ENCODE results near the gene TSPAN16.

TSPAN16 gene

DNA sequence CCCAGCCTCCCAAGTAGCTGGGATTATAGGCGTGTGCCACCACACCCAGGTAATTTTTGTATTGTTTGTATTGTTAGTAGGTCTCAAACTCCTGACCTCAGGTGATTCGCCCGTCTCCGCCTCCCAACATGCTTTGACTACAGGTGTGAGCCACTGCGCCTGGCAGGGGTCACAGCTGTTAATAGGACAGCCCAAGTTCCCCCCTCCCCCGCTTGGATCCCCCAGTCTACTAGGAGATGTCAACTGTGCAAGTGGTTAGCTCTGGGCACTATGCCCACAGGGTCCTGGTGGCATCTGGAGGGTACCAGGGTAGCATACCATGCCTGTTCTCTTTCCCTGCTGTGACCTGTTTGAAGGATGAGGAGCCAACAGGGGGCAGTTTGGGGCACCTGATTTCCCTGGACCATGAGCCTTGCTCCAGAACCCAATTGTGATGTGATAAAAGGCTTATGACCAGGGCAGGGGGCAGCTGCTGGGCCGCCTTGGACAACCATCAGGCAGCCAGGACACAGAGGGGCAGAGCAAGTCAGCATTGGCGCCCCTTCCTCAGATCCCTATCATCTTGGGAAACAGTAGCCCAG lies at the start of gene TSPAN16:
Gene TSPAN16, plus strand, starts transcription at position 496 of the 581 bp plus-strand sequence. CDS start 138 bp downstream, outside the sequence.
- DNase-seq (ENCODE audit: low spot score) = no peak

DNA sequence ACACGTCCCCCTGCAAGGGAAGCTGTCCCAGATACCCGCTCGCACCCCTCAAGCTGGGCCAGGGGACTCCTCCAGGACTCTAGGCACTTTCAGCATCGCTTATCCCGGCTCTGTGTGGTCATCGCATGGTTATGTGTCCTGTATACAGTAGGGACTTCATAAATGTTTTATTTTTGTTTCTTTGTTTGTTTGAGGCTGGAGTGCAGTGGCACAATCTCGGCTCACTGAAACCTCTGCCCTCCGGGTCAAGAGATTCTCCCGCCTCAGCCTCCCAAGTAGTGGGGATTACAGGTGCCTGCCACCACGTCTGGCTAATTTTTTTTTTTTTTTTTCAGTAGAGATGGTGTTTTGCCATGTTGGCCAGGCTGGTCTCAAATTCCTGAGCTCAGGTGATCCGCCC lies 49.0 kb upstream of the TSPAN16 start:
- DNase-seq (ENCODE audit: low spot score) = no peak

GRCh38 chr19:11247391-11247790 lies 48.6 kb upstream of the TSPAN16 start:
- DNase-seq (ENCODE audit: low spot score) = no peak

DNA sequence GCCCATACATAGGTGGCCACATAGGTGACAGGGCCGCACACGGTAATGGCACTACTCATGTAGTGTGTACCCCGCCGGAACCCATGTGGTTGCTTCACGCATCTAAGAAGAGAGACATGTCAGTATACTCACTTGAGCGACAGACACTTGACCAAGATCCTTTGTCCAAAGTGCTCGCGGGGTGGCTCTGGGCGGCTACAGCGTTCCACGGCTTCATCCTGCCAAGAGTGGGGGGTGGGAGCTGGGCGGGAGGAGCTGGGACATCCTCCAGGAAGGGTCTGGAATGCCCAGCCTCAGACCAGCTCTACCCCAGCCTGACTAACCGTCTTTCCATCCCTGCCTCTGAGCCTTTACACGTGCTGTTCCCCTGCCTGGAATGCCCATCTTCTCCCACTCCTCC lies 48.0 kb upstream of the TSPAN16 start:
- DNase-seq (ENCODE audit: low spot score) = no peak

GRCh38 chr19:11248852-11249251 lies 47.1 kb upstream of the TSPAN16 start:
- no peak for DNase-seq (ENCODE audit: low spot score)

DNA sequence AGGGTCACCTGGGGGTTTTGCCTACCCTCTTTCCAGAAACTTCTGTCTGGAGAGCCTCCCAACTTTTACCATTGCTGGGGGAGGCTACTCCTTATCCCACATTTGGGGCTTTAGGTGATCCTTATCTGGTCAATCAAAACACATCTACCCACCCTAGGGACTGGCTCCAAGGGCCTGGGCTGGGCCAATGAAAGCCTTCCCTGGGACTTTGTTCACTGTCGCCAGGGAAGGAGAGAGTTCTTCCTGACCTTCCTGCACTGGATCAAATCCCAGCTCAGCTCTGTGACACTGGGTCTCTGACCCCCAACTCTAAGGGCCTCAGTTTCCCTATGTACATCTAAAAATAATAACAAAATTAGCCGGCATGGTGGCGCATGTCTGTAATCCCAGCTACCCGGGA lies 44.7 kb upstream of the TSPAN16 start:
- DNase-seq (ENCODE audit: low spot score) = no peak

DNA sequence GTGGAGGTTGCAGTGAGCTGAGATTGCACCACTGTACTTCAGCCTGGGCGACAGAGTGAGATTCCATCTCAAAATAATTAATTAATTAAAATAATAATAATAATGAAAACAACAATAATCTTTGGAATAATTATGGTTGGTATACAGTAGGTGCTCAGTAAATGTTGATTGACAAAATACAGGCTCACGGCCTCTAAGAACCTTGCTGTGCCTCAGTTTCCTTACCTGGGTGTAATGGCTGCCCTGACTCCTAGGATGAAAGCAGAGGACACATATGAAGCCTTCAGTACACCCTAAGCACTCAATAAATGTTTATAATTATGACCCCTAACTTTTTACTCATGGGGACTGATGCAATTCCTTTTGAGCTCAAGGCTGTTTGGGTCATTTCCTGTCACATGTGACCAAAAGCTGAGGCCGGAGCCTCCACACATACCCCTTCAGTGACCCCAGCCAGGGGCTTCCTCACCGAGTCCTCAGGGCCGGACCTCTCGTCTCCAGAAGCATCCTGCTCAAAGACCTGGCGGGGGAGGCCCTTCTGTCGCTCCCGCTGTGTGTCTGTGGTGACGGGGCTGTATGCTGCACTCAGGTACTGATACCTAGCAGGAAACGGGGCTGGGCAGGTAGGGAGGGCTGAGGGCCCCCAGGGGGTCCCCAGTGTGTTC lies 44.2 kb upstream of the TSPAN16 start:
- DNase-seq (ENCODE audit: low spot score) = no peak

GRCh38 chr19:11252665-11253355 lies 43.1 kb upstream of the TSPAN16 start:
- DNase-seq (ENCODE audit: low spot score) = no peak

GRCh38 chr19:11254666-11255065 lies 41.3 kb upstream of the TSPAN16 start:
- DNase-seq (ENCODE audit: low spot score) = no peak

DNA sequence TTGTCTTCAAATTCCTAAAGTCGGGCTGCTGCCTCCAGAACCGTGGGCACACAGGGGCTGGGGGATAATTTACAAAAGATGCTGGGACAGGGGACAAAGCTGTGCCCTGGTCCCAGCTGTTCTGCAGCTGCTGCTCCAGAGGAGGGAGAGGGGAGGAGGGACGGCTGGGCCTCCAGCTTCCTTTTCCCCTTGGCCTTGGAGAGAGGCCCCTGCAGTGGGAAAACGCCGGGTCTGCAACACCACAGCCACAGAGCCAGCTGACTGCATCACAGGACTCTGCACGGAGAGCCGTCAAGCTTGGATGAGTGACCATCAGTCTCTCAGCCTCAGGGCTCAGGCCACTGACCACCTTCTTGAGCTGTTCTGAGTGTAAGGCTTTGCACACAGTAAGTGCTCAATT lies 39.8 kb upstream of the TSPAN16 start:
- no peak for DNase-seq (ENCODE audit: low spot score)

GRCh38 chr19:11257846-11258380 lies 38.0 kb upstream of the TSPAN16 start:
- no peak for DNase-seq (ENCODE audit: low spot score)

GRCh38 chr19:11260996-11261395 lies 35.0 kb upstream of the TSPAN16 start:
- no peak for DNase-seq (ENCODE audit: low spot score)

GRCh38 chr19:11261431-11261970 lies 34.5 kb upstream of the TSPAN16 start:
- no peak for DNase-seq (ENCODE audit: low spot score)

DNA sequence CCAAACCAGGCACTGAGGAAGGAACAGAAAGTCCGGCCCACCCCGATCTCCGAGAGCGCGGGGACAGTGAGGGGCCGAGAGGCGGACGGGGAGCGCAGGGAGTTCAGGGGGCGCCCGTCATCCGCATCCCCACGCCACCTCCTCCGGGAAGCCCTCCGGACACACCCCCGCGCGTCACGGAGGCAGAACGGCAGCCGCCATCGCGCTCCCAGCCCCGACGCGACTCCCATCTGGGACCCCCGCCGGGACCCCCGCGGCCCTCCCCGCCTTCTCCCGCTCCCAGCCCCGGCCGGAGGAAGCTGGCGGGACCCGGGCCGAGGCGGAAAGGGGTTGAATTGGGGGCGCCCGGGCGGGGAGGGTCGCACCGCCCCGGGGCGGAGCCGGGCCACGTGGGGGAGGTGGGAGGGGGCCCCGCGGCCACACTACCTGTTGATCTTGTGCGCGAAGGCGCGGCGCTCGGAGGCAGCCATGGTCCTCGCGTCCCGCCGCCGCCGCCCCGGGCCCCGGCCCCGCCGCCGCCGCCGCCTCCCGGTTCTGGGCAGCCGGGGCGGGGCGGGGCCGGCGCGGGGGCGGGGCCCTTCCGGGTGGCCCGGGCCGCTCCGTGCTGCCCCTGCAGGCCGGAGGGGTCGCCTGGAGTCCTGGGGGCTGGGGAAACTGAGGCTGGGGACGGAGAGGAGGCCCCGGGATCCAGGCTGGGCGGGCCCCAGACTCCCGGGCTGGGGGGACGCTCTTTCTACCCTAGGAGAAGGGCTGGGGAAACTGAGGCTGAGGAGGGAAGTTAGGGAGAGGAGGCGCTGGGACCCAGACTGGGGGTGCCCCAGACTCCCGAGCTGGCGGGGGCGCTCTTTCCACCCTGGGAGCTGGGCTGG lies 33.8 kb upstream of the TSPAN16 start, which contains the start of gene DOCK6:
Gene DOCK6, minus strand, starts transcription at position 554 of the 869 bp plus-strand sequence. Its CDS starts 84 bp downstream, at position 470.
- no peak for DNase-seq (ENCODE audit: low spot score)

DNA sequence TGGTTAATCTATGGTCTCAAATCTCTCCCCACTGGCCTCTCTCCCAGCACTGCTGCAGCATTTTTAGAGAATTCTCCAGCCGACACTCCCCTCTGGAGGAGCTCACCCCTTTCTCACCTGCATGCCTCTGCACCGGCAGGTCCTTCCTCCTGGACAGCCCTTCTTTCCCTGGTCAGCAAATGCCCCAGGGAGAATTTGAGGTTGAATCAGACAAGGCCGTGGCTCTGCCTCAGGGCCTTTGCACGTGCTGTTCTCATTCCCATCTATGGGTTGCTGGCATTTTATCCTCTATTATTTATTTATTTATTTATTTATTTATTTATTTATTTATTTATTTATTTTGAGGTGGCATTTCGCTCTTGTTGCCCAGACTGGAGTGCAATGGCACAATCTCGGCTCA lies 32.2 kb upstream of the TSPAN16 start:
- no peak for DNase-seq (ENCODE audit: low spot score)

DNA sequence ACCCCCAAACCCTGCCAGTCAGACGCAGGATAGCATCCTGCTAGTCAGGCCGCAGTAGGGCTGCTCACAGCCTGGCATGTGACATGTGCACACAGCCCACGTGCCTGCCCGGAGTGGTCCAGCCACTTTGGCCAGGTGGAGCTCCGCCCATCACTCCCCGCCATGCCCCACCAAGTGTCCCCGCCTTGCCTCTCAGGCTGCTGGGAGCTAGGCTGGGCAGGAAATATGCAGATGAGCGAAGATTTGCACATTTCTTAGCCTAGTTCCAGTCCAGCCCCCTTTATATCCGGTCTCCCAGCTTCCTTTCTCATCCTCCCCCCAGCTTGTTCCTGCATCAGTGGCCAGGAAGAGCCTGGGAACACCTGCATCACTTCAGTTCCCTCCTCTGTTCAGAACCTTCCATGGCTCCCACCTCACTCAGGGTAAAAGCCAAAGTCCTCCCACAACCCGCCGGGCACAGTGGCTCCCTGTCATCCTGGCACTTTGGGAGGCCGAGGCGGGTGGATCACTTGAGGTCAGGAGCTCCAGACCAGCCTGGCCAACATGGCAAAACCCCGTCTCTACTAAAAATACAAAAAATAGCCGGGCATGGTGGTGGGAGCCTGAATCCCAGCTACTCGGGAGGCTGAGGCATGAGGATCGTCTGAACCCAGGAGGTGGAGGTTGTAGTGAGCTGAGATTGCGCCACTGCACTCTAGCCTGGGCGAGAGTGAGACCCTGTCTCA lies 31.3 kb upstream of the TSPAN16 start:
- no peak for DNase-seq (ENCODE audit: low spot score)

DNA sequence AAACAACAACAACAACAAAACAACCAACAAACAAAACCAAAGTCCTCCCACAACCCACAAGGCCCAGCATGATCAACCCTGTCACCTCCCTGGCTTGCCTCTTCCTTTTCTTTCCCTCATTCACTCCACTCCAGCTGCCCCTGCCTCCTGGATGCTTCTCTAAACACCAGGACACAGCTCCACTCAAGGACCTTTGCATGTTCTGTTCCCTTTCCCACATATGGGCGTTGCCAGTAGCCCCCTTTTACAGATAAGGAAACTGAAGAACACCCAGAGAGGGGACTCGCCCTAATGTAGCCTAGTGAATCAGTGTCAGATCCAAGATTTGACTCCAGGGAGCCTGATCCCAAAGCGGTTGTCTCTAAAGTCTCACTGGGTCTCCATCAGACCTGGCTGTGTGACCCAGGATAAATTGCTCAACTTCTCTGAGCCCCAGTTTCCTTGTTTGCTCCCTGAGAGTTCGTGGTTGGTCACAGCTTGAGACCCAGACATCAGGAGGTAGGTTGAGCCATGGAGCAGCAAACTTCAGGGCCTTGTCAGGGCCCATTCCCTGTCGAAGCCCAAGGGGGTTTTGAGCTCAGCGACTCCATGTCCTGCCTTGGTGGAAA lies 30.7 kb upstream of the TSPAN16 start:
- no peak for DNase-seq (ENCODE audit: low spot score)

GRCh38 chr19:11265785-11266236 lies 30.1 kb upstream of the TSPAN16 start:
- DNase-seq (ENCODE audit: low spot score) = no peak

GRCh38 chr19:11267316-11268085 lies 28.5 kb upstream of the TSPAN16 start:
- no peak for DNase-seq (ENCODE audit: low spot score)

- DNase-seq (ENCODE audit: low spot score) = peak; percentile 15
Measured at GRCh38 chr19:11268783-11269267, 27.1 kb upstream of the TSPAN16 start.

Measured in cerebellar cortex (tissue), 1 donor.